GM19193 (cell line): ENCODE measurements around the gene GRIA4.

Source experiments
- POLR2A ChIP-seq: IDR thresholded peaks from 4 replicates; pipeline ENCODE4 v1.6.1; 2011; ENCODE audit not compliant: insufficient read depth, insufficient read length; ENCODE audit errors: extremely low read depth

GRIA4 gene

DNA sequence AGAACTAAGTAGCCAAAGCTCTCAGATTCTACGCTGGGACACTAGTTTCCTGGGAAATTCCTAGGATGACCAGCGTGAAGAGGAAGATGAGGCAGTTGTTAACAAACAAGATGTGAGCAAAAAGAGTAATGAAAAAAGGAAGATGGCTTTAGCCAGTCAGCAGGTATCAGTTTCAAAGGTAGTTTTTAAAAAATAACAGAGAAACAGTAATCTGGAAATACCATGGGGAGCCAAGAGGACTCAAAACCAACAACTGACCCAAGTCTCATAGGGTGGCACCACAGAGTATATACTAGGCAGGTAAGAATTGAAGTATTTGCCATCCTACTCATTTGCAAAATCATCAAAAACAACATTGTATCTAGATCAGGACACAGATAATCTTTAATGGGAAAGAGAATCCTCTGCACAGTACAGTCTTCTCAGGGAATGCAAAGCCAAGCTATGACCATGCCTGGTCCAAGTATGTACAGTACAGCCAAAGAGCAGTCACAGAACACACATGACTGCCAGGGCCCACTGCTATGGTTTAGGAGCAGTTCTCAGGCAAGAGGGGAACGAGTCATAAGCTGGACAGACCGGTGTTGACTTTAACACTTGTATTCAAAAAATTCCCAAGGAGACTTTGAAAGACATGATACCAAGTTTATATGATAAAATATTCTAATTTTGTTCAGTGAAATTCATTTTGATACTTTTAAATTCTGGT, 391.6 kb downstream of the GRIA4 start:
- TF ChIP-seq POLR2A = no peak

DNA sequence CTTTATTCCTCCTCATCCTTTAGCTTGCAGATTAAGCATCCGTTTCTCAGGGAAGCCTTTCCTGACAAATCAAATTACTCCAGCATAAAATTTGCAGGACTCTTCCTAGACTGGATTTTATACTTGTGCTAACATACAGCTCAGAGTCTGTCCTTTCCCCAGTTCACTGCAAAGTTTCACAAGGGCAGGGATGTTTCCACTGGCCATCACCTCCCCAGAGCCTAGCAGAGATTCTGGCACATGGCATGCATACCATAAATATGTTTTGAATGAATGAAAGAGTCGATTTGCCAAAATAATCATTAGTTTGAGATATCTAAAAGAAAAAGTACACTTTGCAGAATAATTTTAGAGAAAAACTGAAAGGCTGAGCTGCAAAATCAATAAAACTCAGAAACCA, 401.6 kb downstream of the GRIA4 start:
- TF ChIP-seq POLR2A = no peak

DNA sequence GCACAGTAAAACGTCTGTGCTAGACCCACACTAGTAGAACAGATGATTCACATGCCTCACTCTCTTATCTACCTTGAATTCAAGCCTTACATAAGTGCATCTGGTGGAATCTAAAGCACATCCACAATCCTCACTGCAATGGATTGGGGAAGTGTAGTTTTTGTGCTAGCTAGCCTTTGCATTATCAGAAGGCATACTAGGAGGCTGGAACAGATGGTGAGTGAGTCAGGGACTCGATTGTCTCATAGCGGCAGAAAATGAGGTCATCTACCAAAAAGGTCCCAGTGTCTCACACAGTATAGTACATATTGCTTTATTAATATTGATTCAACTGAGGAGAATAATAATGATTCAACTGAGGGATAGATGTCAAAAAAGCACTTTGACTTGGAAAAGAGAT, 402.9 kb downstream of the GRIA4 start:
- TF ChIP-seq POLR2A = no peak

DNA sequence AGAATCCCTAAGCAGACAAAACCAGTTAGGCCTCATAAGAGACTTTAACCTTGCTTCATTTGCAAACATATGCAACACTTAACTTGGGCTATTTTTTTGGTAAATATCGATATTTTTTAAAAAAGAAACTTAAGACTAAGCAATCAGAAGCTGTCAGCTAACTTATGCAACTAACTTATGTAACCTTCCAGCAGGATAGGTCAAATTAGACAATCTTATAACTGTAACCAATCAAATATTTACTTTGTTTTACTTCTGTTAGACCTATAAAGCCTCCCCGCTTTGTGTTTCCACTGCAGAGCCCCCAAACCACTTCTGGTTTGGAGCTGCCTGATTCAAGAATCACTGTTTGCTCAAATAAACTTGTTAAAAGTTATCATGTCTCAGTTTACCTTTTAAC, 404.2 kb downstream of the GRIA4 start:
- no peak for TF ChIP-seq POLR2A

DNA sequence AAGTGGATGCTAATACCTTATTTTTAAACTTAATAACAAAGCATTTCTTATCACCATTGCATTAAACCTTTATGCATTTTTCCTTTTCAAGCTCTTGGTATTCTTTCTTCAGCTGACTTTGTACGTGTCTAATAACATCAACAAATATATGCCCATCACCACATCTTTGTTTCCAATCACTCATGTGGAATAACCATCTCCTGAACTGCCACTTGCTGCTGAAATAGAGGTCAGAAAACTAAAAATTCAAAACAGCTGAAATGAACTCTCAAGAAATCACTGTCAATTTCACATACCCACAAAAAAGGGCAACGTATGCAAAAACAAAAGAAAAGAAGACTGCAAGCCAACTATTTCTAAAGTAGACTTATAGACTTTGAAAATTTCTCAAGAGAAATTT, 404.7 kb downstream of the GRIA4 start:
- no peak for TF ChIP-seq POLR2A

DNA sequence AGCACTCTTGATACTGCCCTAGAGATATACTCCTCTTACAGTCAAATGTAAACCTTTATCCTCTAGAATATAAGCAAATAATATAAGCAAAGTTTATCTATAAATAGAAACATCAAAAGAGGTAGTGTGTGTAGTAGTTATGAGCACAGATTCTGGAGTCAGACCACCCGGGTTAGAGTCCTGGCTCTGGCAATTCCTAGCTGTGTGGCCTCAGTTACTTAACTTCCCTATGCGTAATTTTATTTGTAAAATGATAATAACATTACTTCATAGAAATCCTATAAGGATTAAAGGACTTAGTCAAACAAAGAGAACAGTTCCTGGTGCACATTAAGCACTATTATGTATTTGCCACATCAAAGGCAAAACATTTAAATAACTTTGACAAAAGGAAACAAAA, 405.2 kb downstream of the GRIA4 start:
- no peak for TF ChIP-seq POLR2A

DNA sequence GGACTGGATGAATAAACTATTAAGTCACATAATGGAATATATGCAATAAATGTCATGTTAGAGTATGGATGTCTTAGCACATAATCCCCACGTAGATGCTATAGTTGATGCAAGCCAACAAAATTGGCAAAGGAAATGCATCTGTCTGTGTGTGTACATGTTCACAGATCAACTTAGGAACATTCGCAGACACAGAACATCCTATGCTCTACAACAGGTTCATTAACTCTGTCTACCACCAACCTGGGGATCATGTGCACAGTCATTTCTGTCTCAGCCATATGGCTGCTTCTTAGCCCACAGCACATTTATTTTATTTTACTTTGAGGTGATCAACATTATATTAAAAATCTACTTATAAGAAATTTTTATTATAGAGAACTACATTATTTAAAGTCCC, 407.2 kb downstream of the GRIA4 start:
- no peak for TF ChIP-seq POLR2A

DNA sequence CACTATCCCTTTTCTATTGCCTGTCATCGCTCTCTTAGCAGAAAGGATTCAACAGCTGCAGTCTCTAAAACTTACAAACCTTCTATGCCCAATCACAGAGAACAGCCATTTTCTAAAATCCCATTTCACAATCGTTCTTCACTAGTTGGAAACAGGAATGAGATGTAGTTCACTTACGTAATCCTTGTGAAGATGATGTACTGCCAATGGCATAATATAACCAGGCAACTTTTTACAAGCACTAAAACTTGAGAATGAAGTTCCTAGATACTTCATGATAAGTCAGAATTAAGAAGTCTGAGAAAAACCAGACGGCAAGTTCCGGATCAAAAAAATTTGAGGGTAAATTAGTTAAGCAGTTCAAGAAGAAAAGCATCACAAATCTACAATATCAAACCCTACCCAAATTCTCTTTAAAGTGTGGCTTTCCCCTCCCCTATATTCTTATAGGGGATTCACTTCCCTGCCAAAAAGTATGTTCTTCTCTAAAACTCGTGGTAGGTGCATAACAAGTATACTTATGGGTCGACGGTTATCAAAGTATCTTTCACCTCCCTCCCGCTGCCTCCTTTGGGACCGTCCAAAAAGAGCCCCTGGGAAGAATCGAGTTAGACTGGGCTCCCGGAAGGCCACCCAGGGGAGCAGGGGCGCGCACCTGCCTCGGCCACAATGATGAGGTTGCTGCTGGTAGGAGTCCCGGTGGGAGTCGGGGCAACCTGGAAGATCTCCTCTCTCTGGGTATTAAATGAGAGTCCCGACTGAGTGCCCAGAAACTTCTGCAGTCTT, 411.5 kb downstream of the GRIA4 start:
- no peak for TF ChIP-seq POLR2A

DNA sequence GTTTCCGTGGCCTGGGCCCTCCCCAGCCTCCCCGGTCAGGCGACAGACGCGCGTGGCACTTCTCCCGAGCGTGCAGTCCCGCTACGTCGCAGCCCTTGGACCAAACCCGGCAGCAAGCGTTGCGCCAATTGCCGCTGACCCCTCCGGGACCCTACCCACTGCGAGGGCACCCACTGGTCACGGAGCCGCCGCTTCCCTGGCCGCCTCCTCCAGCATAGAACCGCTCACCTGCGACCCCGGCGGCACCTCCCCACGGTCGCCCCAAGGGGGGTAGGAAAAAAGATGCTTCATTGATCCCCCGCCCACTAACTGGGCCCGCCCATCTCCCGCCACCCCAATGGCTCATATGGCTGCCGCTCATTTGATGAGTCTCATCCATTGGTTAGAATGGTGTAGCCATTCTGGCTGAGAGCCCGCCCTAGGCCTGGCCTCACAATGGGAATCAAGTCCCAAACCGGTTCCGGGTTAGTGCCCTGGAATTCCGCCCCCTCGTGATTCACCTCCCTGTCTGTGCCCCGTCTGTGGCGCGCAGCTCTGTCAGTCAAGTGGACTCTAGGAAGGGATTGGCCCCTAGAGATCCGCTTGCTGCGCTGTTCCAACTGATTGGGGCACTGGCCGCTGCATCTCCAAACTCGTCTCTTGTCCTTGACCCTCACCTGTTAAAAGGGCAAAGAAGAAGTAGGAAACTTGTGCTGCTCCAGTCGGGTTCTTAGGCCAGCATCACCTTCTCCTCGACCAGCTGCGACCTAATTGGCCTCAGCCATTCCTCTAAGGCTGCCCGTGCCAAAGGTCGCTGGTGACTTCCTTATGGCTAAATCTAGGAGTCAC, 412.3 kb downstream of the GRIA4 start, which contains the start of gene MSANTD4:
TSS of gene MSANTD4 (minus strand) at position 274 of the 828 bp plus-strand sequence. CDS start 11,323 bp downstream, outside the sequence.
- peak; percentile 75 for TF ChIP-seq POLR2A

DNA sequence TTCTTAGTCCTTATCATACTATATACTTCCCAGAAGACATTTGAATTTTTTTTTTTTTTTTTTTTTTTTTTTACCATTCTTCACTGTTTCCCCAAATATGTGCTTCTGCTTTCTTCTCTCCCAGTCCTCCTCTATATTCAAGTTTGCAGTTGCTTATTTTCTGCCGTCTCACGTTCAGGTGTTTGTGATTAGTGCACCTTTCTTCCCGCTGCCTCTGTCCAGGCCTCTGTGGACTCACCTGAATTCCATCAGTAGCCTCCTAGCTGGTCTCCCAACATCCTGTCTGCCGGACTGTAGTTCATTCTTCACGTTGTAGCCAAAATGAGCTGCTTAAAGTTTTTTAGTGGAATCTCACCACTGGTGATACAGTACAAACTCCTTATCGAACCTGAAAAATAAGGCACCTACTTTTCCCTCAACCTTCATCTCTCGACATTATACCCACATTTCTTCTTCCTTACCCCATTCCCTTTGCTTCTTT, 413.0 kb downstream of the GRIA4 start:
- no peak for TF ChIP-seq POLR2A

DNA sequence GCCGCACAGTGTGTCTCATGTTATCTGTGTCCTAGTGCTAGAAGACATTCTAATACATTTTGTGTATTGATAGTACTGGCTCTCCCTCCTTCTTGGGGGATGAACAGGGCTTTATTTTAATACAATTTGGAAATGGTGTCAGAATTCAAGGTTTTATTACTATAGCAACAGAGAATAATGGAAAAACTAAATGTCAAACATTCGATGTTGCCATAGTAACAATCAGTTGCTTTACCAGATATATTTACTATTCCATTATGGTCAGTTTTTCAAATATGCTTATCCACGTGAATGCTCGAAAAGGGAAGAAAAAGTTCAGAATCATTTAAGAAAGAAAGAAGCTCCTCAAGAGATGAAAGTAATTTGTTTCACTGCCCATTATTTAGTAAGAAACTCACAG, 420.7 kb downstream of the GRIA4 start:
- no peak for TF ChIP-seq POLR2A

DNA sequence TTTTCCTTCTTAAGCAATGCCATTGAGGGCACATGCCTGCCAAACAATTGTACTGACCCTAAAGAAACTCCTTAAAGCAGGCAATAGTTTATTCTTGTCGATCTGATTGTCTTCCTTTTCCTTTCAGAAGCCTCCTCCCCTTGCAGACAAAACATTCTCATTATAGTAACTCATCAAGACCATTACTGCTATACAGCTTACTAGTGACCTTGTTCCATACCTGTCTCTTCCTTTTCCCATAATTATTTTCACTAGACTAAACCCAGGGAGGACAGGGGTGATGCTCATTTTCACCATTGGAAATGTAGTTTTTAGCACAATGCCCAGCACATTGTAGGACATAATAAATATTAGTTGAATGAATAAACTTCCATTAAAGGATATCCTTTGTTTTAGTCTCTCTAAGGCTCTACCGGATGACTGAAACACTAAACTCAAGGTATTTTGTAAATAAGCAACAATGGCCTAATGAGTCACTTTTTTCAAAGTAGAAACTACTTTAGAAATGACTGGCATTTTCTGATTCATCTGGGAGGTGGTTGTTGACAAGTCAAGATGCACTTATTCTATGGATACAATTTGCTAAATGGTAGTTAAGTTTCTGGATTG, 421.4 kb downstream of the GRIA4 start:
- no peak for TF ChIP-seq POLR2A
